Right lobe of liver (tissue), 6 donors: ENCODE data around the gene MSANTD1. TPM values are rescaled to one million over a fixed set of nuclear protein-coding genes. Genes with fewer than 3 reads are reported as not detected.

Source experiments
- ATAC-seq, 4 donors: fragments of 200-7000 bp; cut with Tn5 transposase; one replicate each; pipeline ENCODE4 v1.9.1; 2020; ENCODE audit warnings: mild to moderate bottlenecking in 4 of 4, moderate library complexity in 4 of 4
- DNase-seq, 3 donors: peaks; one replicate each; pipeline ENCODE4 v3.0.0-alpha.2; 2020
- H3K27ac ChIP-seq, 3 donors: fragments of 200-600 bp; one replicate each; pipeline ENCODE4 v1.8.0; 2022
- H3K27me3 ChIP-seq, 2 donors: fragments of 200-600 bp; one replicate each; pipeline ENCODE4 v1.8.0; 2022
- H3K36me3 ChIP-seq, 4 donors: fragments of 200-600 bp; sonication (generic) in 1 of 4; one replicate each; pipeline versions ENCODE4 v1.5.1 to v1.8.0; 2017 to 2022; ENCODE audit warnings: control low read depth in 1 of 4
- H3K4me1 ChIP-seq, 4 donors: fragments of 200-600 bp; sonication (generic) in 1 of 4; one replicate each; pipeline versions ENCODE4 v1.5.1 to v1.8.0; 2017 to 2022; ENCODE audit warnings: control low read depth in 1 of 4
- H3K4me3 ChIP-seq, 3 donors: fragments of 200-600 bp; one replicate each; pipeline ENCODE4 v1.8.0; 2022
- H3K9me3 ChIP-seq, 4 donors: fragments of 200-600 bp; sonication (generic) in 1 of 4; one replicate each; pipeline versions ENCODE4 v1.5.1 to v1.8.0; 2017 to 2022; ENCODE audit warnings: control low read depth in 1 of 4
- CTCF ChIP-seq, 4 donors: fragments of 200-600 bp in 3 of 4; fragments of 450-650 bp in 1 of 4; IDR thresholded peaks; one replicate each; pipeline versions ENCODE4 v1.5.1 to v1.8.0; 2016 to 2022; ENCODE audit warnings: antibody characterized with exemption in 4 of 4, mild to moderate bottlenecking in 2 of 4
- POLR2A ChIP-seq: fragments of 450-650 bp; IDR thresholded peaks from one replicate; pipeline ENCODE4 v1.6.1; 2017; ENCODE audit warnings: antibody characterized with exemption, mild to moderate bottlenecking
- WGBS: methylation state at CpG from one replicate; pipeline ENCODE4 v1.1.6; 2018; ENCODE audit warnings: low coverage, low lambda C conversion rate; ENCODE audit not compliant: insufficient coverage; ENCODE audit errors: missing lambda C conversion rate; 5-methylcytosine and 5-hydroxymethylcytosine counted together
- intact Hi-C, 2 donors: fragments of 100-400 bp; cut with DNase I; formaldehyde crosslinking; loops; one replicate each; pipeline versions ENCODE4 v1.11.2 to v1.14.1; 2022
- total RNA-seq, 6 experiments: library from RNA; depleted of rRNA in 2 of 6; stranded (reverse); fragments of >200 nt in 2 of 6; fragmentation: NEBNext Ultra II Directional in 3 of 6; extraction: Animal tissue kit (Norgen Biotek cat#: 25700) in 3 of 6; gene quantifications; one replicate each; pipeline versions ENCODE4 v1.1.0 to v1.2.4, GENCODE V29; 2016 to 2023
- donor health status: DM: no; HTN: yes; CAD: no.
- donor health status: DM: no; HTN: no; CAD: no.
- donor health status: DM: no; HTN: no; CAD: no.
- donor health status: DM: no; HTN: yes; CAD: no.
- donor health status: DM: no; HTN: yes; CAD: no.

Gene MSANTD1
- total RNA-seq, 6 experiments from 2014 or later: 0.46 to 0.84 (median 0.64) TPM; not detected in 1

GRCh38 chr4:3221184-3221494, 27.8 kb upstream of the MSANTD1 start:
- Histone ChIP-seq H3K4me3 (no peak overlapping the region), H3K36me3 (peaks cover 6 to 86% (median 30%) of the 10 kb centered on the region in 4 donors), H3K27me3 (no peaks in the 10 kb centered on the region), H3K9me3 (no peaks in the 10 kb centered on the region), H3K4me1 (no peaks in the 10 kb centered on the region), H3K27ac (no peak overlapping the region)
- no peak for DNase-seq
- no peak for ATAC-seq
- TF ChIP-seq CTCF (IDR thresholded peaks at IDR 0.05) (no peak), POLR2A (no peak)
- intact Hi-C loops: no loop called here
- WGBS: 90% methylated on average over 5 of the region's 8 CpGs

DNA sequence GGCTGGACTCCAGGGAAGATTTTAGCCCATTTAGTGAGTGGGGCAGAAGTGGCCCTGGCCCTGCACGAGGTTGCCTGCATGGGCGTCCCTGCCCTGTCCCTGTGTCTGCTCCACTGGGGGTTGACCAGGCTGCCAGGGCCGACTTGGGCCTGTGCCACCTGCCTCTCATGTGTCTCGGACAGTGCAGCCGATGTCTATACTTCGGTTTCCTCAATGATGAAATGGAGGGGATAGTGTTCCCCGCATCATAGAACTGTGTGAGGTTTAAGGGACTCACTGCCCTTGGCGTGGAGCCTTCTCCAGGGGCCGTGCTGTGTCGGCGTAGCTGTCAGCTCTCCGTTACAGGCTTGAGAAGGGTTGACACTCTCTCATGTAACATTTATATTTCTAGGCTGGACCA, 27.0 kb upstream of the MSANTD1 start:
- intact Hi-C loops: no loop called here
- H3K27ac ChIP-seq: no peak overlapping the region
- H3K27me3 ChIP-seq: no peaks in the 10 kb centered on the region
- TF ChIP-seq CTCF (IDR thresholded peaks at IDR 0.05): no peak
- TF ChIP-seq POLR2A: no peak
- H3K4me3 ChIP-seq: no peak overlapping the region
- WGBS: 77% methylated on average over 4 of the region's 12 CpGs
- H3K9me3 ChIP-seq: no peaks in the 10 kb centered on the region
- ATAC-seq (no peak), DNase-seq (peak in 2 of 3 donors; percentile 11 to 43)
- no peaks in the 10 kb centered on the region for H3K4me1 ChIP-seq
- H3K36me3 ChIP-seq: peaks cover 6 to 82% (median 30%) of the 10 kb centered on the region in 4 donors

- Histone ChIP-seq H3K4me3 (no peak overlapping the region), H3K27me3 (no peaks in the 10 kb centered on the region), H3K4me1 (no peaks in the 10 kb centered on the region), H3K27ac (no peak overlapping the region), H3K36me3 (peaks cover 2 to 72% (median 21%) of the 10 kb centered on the region in 4 donors), H3K9me3 (no peaks in the 10 kb centered on the region)
- TF ChIP-seq CTCF (IDR thresholded peaks at IDR 0.05) (no peak), POLR2A (no peak)
- intact Hi-C loops: no loop called here
- DNase-seq (peak in 2 of 3 donors; percentile 8 to 37), ATAC-seq (no peak)
- WGBS: 97% methylated on average over 5 of the region's 11 CpGs
These were observed 25.6 kb upstream of the MSANTD1 start for GRCh38 chr4:3223346-3223745.

- Histone ChIP-seq H3K4me1 (no peaks in the 10 kb centered on the region), H3K9me3 (no peaks in the 10 kb centered on the region), H3K36me3 (peaks cover 6 to 70% (median 18%) of the 10 kb centered on the region in 4 donors), H3K4me3 (no peak overlapping the region), H3K27ac (no peak overlapping the region), H3K27me3 (no peaks in the 10 kb centered on the region)
- 71% methylated on average over 13 of the region's 13 CpGs for WGBS
- peak in 2 of 4 donors; percentile 14 to 27 for ATAC-seq
- peak in 2 of 3 donors; percentile 14 to 25 for DNase-seq
- no peak for TF ChIP-seq CTCF (IDR thresholded peaks at IDR 0.05)
- TF ChIP-seq POLR2A: no peak
- intact Hi-C loops: no loop called here
These were observed 24.8 kb upstream of the MSANTD1 start for GRCh38 chr4:3223956-3224748.
